PC-3 (cell line): ENCODE results near the gene FAM216B. TPM values are rescaled to one million over a fixed set of nuclear protein-coding genes. Genes with fewer than 3 reads are reported as not detected.

Experiments used
- ATAC-seq: fragments of 200-7000 bp; cut with Tn5 transposase; 2 replicates; pipeline ENCODE4 v1.9.1; 2020; ENCODE audit warnings: mild to moderate bottlenecking, moderate library complexity
- BruUV-seq: library from RNA; stranded (reverse); fragments of 400-500 nt; replicated peaks from 2 replicates; lab custom pipeline; 2021; lab: Mats Ljungman, UMichigan
- CTCF ChIA-PET: fragments of 300-600 bp; sonication (Branson Sonifier 250); formaldehyde crosslinking; loops from one replicate; lab custom pipeline; 2022; ENCODE audit warnings: antibody characterized with exemption; lab: Charles Lee
- POLR2A ChIA-PET: fragments of 300-600 bp; sonication (Branson Sonifier 250); formaldehyde crosslinking; loops from one replicate; lab custom pipeline; 2022; ENCODE audit warnings: antibody characterized with exemption; ENCODE audit not compliant: unreplicated experiment; lab: Charles Lee
- DNase-seq: peaks from one replicate; pipeline ENCODE4 v3.0.0-alpha.2; 2015
- H2AFZ ChIP-seq: fragments of 300-600 bp; sonication (generic); 2 replicates; pipeline ENCODE4 v1.6.0; 2016; ENCODE audit warnings: antibody characterized with exemption, low read length
- H3F3A ChIP-seq: fragments of 300-600 bp; sonication (generic); one replicate; pipeline ENCODE4 v1.6.0; 2017; ENCODE audit warnings: antibody characterized with exemption, low read length, control low read depth, mild to moderate bottlenecking; ENCODE audit not compliant: unreplicated experiment
- H3K27ac ChIP-seq: fragments of 300-600 bp; sonication (generic); 2 replicates; pipeline ENCODE4 v1.5.1; 2016; ENCODE audit warnings: mild to moderate bottlenecking, low read length
- H3K27me3 ChIP-seq: fragments of 300-600 bp; sonication (generic); 2 replicates; pipeline ENCODE4 v1.6.1; 2016; ENCODE audit warnings: low read length, mixed read lengths
- H3K36me3 ChIP-seq: fragments of 300-600 bp; sonication (generic); 2 replicates; pipeline ENCODE4 v1.6.1; 2016; ENCODE audit warnings: low read depth, mixed run types, low read length, mixed read lengths
- H3K4me1 ChIP-seq: fragments of 300-600 bp; sonication (generic); 2 replicates; pipeline ENCODE4 v1.5.1; 2016; ENCODE audit warnings: low read length; ENCODE audit not compliant: insufficient read depth
- H3K4me2 ChIP-seq: fragments of 300-600 bp; sonication (generic); 2 replicates; pipeline ENCODE4 v1.6.0; 2016; ENCODE audit warnings: low read length
- H3K4me3 ChIP-seq: fragments of 300-600 bp; sonication (generic); 2 replicates; pipeline ENCODE4 v1.5.1; 2016; ENCODE audit warnings: mild to moderate bottlenecking, low read length, mixed read lengths
- H3K79me2 ChIP-seq: fragments of 300-600 bp; sonication (generic); 2 replicates; pipeline ENCODE4 v1.6.1; 2017; ENCODE audit warnings: low read length, mixed read lengths
- H3K9ac ChIP-seq: fragments of 300-600 bp; sonication (generic); 2 replicates; pipeline ENCODE4 v1.6.0; 2016; ENCODE audit warnings: mild to moderate bottlenecking, low read length
- H3K9me2 ChIP-seq: fragments of 300-600 bp; sonication (generic); replicated peaks from 2 replicates; pipeline ENCODE4 v1.6.1; 2016; ENCODE audit warnings: mixed run types, low read length, mixed read lengths
- H3K9me3 ChIP-seq: fragments of 300-600 bp; sonication (generic); 2 replicates; pipeline ENCODE4 v1.6.1; 2016; ENCODE audit warnings: low read length, mixed read lengths
- H4K20me1 ChIP-seq: fragments of 300-600 bp; sonication (generic); 2 replicates; pipeline ENCODE4 v1.6.1; 2016; ENCODE audit warnings: low read length, mixed read lengths
- CTCF ChIP-seq: fragments of 300-600 bp; sonication (generic); conservative IDR thresholded peaks from 2 replicates; pipeline ENCODE4 v1.5.1; 2017; ENCODE audit warnings: antibody characterized with exemption, low read depth, mild to moderate bottlenecking, low read length
- EZH2 ChIP-seq: fragments of 300-600 bp; sonication (generic); IDR thresholded peaks from one replicate; pipeline ENCODE4 v1.6.1; 2017; ENCODE audit warnings: antibody characterized with exemption, mild to moderate bottlenecking, low read length; ENCODE audit not compliant: unreplicated experiment
- EZH2phosphoT487 ChIP-seq: fragments of 300-600 bp; sonication (generic); IDR thresholded peaks from 2 replicates; pipeline ENCODE4 v1.6.1; 2018; ENCODE audit warnings: mild to moderate bottlenecking, antibody characterized with exemption, low read length, borderline replicate concordance
- intact Hi-C: fragments of 100-400 bp; cut with micrococcal nuclease; formaldehyde crosslinking; loops from 2 replicates; pipeline ENCODE4 v1.9.0; 2023
- total RNA-seq: library from RNA; depleted of rRNA; stranded (reverse); fragments of >200 nt; gene quantifications from 2 replicates; pipeline ENCODE4 v1.2.3, GENCODE V29; 2014; rRNA removed

The FAM216B gene
- total RNA-seq, 1 experiment from 2014 or later = not detected

- intact Hi-C loops = loop anchor here (5.0 to 10.0 kb wide), 4 partner anchors 130 to 1037 kb away; no protein-coding TSS in a partner anchor
- Histone ChIP-seq H3K9me2 (no peaks in the 10 kb centered on the region), H3K9me3 (no peaks in the 10 kb centered on the region), H3K27me3 (no peaks in the 10 kb centered on the region), H3K27ac (no peak overlapping the region), H4K20me1 (no peaks in the 10 kb centered on the region), H3K4me1 (peaks cover 19% of the 10 kb centered on the region), H3K79me2 (no peaks in the 10 kb centered on the region), H3K36me3 (no peaks in the 10 kb centered on the region), H3F3A (peaks cover 3% of the 10 kb centered on the region), H3K9ac (no peak overlapping the region), H3K4me2 (no peak overlapping the region), H3K4me3 (no peak overlapping the region), H2AFZ (no peak overlapping the region)
- BruUV-seq = no TSS peak
- TF ChIP-seq EZH2phosphoT487 = no peak
- no peak for TF ChIP-seq EZH2
- TF ChIP-seq CTCF = no peak
- ChIA-PET CTCF (no interaction called here), POLR2A (no interaction called here)
- no peak for ATAC-seq
- no peak for DNase-seq
Measured at GRCh38 chr13:42834946-42835345, 53.6 kb downstream of the FAM216B start.

DNA sequence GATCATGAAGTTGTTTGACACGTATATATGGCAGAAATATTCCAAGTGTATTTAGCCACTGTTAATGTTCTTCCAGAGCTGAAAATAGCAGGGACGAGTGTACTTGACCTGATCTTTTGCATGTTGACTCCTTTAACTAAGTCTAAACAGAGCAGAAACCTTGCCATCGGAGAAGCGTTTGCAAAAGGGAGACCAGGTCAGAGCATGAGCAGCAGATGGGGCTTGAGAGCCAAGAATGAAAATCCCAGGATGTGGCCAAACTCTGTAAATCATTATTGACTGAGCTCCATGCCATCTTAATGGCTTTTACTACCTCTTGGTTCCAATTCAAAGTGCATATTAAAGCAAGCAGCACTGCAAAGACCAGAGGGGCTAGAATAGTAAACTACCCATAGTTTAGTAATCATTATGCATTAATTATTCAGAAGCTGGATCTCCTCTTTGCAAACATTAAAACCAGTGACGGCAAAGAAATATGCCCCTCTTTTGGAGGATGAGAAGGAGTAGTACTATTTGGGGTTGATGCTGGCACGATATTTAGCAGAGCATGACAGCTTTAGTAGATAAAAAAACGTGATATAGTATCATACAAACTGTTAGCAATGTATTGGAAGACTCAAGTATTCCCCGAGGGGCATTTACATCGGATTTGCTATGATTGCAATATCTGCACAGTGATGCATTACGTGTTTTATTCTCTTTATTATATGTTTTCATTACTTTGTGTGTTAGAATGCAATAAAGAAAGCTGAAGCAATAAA is 55.7 kb downstream of the FAM216B start:
- DNase-seq = peak; percentile 46

More for the DNA sequence above, 55.7 kb downstream of the FAM216B start:
- H3K9me3 ChIP-seq = no peaks in the 10 kb centered on the region
- ATAC-seq = peak; percentile 58
- no peak overlapping the region for H3K4me2 ChIP-seq
- H3K79me2 ChIP-seq = no peaks in the 10 kb centered on the region
- CTCF ChIA-PET = interaction anchor here (0.5 kb wide), 1 partner anchor 922 kb away, joined by 3 read pairs; no protein-coding TSS in a partner anchor
- no peak overlapping the region for H3K27ac ChIP-seq
- H3K9ac ChIP-seq = no peak overlapping the region
- TF ChIP-seq CTCF = peak; percentile 57
- no peak for TF ChIP-seq EZH2phosphoT487
- H3K9me2 ChIP-seq = no peaks in the 10 kb centered on the region
- H4K20me1 ChIP-seq = no peaks in the 10 kb centered on the region
- H3K4me1 ChIP-seq = peaks cover 13% of the 10 kb centered on the region
- H3K36me3 ChIP-seq = no peaks in the 10 kb centered on the region
- intact Hi-C loops = loop anchor here (5.0 to 10.0 kb wide), 3 partner anchors 128 to 1035 kb away; no protein-coding TSS in a partner anchor
- no peaks in the 10 kb centered on the region for H3F3A ChIP-seq
- POLR2A ChIA-PET = no interaction called here
- no peak overlapping the region for H3K4me3 ChIP-seq
- no peak overlapping the region for H2AFZ ChIP-seq
- no peaks in the 10 kb centered on the region for H3K27me3 ChIP-seq
- no TSS peak for BruUV-seq

Other genes starting within 250 kb of the FAM216B start
- not detected in 2 replicates for gene TNFSF11, start 207.4 kb upstream of the FAM216B start, total RNA-seq
- 1.3 and 1.9 TPM in 2 replicates for gene EPSTI1, start 210.7 kb downstream of the FAM216B start, total RNA-seq
- 1.9 and 12.5 TPM in 2 replicates for gene DNAJC15, start 242.0 kb downstream of the FAM216B start, total RNA-seq